Dedifferentiated amniotic fluid mesenchymal stem cell (primary cell): ENCODE data around the gene RASAL2.
"Not testable (repeated sequence)": the region's sequence is repeated elsewhere in the genome, so short reads cannot be mapped to it uniquely, and the experiment has no call there.

Experiments
- DNase-seq: peaks from one replicate; pipeline ENCODE4 v3.0.0-alpha.2; 2016; ENCODE audit errors: extremely low spot score

Gene RASAL2

DNA sequence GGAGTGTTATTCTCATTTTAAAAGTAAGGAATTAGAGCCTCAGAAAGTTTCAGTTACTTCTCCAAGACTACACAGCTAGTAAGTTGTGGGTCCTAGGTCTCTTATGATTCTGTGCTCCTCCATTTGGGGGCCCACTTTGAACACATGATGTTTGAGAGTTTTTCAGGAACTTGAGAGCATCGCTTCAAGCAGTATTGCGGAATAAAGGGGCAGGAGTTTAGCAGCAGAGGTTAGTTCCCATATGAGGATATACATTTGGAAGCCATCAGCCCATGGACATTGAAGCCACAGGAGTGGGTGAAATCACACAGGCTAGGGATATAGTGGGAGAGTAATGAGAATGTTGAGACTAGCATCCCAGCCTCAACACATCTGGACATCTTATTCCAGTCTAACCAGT, 143.2 kb downstream of the RASAL2 start:
- no peak for DNase-seq

DNA sequence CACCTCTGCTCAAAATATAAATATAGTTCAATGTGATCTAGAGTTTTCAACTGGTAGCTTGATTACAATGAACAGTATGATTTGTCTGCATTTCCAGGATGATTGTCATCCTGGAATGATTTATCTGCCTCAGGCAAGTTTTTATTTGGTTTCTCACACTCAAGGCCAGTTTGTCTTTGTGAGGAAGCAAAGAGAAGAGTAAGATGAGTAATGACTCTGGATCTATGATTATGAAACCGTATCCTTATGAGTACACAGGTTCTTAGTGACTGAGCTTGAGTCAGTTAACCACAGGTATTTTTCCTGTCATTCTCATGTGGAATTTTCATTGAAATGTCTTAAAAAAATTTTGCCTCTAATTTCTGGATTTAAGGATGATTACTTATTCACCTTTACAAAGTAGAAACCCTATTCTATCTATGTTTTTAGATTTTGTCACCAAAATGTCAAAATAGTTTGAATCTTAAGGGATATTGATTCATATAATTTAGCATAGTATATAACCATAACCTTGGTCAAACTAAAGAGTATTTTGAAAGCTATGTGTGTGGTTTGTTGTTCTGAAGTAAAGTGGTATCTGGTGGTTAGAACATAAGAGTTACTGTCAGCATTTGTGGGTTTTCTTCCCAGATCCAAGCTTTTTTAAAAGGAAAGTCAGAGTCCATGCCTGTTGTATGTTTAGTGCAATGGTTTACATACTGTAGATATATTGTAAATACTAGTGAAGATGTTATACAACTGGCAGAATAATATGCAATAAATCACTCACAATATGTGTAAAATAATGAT, 145.0 kb downstream of the RASAL2 start:
- peak; percentile 98 for DNase-seq

DNA sequence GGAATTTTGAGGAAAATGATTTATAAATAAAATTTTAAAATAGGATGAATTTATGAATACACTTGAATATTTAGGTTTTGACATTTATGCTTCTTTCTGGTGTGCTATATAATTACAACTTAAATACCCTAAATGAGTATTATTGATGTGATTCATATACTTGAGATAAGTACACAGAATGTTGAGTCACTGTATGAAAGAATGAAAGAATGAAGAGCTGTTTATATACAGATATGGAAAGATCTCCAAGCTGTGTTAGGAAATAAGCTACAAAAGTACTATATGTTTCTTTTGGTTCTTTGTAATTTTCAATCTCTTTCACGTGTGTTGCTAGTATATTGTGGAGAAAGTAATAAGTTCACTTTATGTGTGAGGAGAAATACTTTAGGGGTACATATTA, 147.2 kb downstream of the RASAL2 start:
- DNase-seq = peak; percentile 59

DNA sequence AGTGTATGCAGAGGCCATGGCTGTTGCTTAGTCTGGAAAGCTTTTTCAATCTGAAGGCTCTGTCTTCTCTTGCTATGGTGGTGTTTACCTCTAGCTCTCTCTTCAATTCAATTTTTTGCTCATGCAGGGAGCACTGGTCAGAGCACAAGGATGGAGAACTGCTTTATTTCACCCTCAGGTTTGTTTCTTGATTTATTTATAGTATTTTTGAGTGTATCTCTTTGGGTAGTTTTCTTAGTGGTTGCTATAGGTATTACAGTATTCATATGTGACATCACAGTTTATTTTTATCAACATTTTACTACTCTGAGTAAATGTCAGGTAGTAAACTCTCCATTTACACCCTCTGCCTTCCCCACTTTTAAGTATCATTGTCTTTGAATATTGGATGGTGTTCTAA, 147.9 kb downstream of the RASAL2 start:
- no peak for DNase-seq

DNA sequence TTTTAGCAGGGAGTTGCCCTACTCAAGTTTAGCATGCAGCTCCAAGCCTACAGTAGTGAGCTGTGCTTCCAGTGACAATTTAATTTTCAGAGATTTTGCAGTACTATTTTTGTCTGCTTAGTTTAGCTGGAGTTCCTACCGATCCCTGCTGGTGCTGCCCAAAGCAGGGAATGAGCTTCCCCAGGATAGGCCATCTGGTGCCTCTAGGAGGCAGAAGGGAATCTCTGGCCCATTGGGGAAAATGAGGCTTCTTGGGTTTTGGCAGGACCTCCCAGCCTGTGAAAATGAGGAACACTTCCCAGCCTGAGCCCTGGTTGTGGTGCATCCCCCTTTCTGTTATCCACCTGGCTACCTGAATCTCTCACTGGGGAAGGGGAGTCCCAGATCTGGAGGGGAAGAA, 149.2 kb downstream of the RASAL2 start:
- DNase-seq = no peak

DNA sequence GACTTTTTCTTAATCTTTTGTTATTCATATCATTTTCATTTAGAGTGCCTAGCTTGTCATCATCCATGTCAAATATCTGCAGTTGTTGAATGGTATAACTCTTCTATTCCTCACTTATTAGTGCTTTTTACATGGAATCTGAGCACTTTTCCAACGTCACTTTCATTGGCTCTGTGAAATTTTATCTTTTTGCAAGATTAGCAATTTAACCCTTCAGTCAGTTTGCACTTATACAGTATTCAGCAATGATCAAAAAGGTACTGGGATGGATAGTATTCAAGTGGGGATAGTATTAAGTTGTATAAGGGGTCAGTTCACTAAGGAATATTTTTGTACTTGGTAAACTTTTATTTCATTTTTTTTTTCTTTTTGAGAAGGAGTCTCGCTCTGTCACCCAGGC, 150.0 kb downstream of the RASAL2 start:
- DNase-seq = no peak

DNA sequence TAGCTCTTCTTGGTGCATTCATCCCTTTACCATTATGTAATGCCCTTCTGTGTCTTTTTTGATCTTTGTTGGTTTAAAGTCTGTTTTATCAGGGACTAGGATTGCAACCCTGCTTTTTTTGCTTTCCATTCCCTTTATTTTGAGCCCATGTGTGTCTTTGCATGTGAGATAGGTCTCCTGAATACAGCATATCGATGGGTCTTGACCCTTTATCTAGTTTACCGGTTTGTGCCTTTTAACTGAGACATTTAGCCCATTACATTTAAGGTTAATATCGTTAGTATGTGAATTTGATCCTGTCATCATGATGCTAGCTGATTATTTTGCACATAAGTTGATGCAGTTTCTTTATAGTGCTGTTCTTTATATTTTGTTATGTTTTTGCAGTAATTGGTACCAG, 154.4 kb downstream of the RASAL2 start:
- not testable (repeated sequence) for DNase-seq

DNA sequence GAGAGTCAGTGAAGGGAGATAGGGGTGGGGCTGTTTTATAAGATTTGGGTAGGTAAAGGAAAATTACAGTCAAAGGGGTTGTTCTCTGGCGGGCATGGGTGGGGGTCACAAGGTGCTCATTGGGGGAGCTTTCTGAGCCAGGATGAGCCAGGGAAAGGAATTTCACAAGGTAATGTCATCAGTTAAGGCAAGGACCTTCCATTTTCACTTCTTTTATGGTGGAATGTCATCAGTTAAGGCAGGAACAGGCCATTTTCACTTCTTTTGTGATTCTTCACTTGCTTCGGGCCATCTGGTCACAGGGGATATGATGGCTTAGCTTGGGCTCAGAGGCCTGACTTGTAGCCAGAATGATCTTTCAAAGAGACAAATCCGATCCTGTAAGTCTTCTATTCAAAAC, 159.7 kb downstream of the RASAL2 start:
- DNase-seq = not testable (repeated sequence)

DNA sequence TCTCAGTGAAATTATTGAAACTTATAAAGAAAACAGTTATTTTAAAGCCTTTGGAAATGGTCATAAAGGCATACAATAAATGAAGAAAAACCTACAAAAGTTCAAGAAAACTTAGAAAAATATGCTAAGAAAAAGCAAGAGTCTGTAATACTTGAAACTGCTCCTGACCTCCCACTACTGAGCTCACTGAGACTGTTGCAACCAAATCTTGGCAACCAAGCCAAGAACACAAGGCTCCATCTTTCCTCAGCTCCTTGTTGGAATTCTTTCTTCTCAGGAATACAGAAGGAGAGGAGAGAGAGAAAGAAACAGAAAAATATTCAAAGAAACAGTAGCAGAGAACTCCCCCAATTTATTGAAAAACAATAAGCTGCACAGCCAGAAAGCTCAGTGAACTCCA, 160.5 kb downstream of the RASAL2 start:
- no peak for DNase-seq

DNA sequence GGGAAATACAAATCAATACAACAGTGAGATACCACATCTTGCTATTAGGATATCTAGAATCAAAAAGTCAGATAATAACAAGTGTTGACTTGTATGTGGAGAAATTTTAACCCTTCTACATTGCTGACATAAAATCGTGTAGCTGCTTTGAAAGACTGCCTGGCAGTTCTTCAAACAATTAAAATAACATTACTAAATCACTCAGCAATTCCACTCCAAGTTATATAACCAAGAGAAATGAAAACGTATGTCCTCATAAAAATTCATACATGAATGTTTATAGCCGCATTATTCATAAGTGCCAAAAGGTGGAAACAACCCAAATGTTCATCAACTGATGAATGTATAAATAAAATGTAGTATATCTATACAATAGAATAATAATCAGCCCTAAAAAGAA, 164.6 kb downstream of the RASAL2 start:
- no peak for DNase-seq

DNA sequence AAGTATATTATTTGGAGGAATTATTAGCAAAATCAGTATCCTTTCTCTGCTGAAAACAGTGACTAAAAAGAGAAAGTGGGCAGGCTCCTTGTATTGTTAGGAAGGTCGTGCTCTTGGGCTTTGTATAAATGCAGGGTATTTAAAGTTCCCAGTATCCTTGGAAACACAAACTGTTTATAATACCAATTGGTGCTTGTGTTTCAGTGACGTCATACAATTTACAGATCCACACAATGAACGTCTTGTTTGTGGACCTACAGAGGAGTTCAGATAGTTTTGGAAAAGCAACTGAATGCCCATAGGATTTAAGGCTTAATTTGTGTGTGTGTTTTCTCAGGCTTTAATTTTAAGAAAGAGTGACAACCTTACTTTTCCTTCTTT, 168.2 kb downstream of the RASAL2 start:
- peak; percentile 60 for DNase-seq

DNA sequence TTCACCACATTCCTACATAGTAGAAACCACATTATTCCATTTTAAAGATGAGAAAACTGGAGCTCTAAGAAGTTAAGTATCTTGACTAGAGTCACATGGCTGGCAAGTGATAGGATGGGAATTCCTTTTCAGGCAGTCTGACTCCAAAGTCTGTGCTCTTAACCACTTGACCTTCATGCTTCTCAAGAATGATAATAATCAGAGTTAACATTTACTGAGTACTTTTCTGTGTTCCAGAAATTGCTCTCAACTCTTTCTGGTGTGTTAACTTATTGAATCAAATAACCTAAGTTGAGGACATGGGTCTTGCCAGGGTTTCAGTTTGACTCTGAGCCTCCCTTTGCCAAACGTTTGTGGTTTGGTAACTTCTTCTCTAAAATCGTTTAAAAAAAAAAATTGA, 169.4 kb downstream of the RASAL2 start:
- no peak for DNase-seq

DNA sequence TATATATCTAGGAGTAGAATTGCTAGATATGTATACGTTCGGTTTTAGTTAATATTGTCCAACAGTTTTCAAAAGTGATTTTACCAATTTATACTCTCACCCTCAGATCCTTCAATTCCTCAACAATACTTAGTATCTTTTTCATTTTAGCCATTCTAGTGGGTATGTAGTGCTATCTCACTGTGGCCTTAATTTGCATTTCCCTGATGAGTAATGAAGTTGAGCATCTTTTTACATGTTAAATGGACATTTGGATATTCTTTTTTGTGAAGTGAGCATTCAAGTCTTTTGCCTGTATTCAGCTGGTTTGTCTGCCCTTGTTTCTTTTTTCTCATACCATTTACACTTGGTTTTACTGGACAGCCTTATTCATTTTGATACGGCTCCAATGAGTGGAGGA, 172.2 kb downstream of the RASAL2 start:
- DNase-seq = no peak

DNA sequence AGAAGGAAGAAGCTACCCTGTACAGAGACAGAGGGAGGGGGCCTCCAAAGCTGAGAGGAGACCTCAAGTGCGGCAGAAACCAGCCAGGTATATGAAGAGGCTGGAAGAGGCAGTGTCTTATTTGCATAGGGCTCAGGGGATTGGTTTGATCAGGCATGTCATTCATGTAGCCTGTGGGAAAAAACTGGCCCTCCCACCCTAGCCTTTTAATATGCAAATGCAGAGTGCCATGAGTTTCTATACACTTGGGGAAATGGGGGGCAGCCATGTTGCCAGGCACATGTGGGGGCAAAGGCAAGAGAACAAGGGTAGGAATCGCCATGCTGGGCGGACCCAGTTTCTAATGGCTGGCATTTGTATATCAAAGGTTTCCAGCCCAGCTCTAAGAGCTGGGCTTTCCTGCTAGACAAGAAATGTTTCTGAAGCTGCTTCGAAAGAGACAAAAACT, 172.7 kb downstream of the RASAL2 start:
- DNase-seq = no peak

DNA sequence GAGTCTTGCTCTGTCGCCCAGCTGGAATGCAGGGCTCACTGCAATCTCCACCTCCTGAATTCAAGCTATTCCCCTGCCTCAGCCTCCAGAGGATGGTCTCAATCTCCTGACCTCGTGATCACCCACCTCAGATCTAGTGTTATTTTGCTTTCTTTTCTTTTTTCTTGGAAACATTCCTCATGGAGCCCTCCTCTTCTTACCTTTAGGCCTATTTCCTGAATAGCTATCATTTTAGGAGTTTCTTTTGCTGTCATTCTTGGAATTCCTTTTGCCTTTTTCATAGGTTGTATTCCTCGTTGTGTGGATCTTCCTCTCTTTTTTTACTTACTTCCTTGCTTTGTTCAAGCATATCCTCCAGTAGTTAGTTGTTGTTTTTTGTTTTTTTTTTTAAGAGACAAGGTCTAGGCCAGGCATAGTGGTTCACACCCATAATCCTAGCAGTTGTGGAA, 173.8 kb downstream of the RASAL2 start:
- no peak for DNase-seq

DNA sequence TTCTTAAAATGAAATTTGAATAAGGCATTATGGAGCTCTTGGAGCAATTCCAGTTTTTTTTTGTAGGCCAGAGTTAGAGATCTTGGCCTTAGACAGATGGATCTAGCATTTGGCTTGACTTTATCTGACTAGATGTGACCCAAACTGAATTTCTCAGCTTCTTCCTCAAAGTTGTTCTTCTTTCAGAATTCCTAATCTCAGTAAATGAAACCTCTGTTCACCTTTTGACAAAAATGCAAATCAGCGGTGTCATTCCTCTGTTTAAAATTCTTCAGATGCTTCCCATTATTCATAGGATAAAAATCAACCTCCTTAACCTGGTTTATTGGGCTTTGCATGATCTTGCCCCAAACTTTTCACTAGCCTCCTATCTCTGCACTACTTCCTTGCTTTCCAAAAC, 177.6 kb downstream of the RASAL2 start:
- DNase-seq = no peak

DNA sequence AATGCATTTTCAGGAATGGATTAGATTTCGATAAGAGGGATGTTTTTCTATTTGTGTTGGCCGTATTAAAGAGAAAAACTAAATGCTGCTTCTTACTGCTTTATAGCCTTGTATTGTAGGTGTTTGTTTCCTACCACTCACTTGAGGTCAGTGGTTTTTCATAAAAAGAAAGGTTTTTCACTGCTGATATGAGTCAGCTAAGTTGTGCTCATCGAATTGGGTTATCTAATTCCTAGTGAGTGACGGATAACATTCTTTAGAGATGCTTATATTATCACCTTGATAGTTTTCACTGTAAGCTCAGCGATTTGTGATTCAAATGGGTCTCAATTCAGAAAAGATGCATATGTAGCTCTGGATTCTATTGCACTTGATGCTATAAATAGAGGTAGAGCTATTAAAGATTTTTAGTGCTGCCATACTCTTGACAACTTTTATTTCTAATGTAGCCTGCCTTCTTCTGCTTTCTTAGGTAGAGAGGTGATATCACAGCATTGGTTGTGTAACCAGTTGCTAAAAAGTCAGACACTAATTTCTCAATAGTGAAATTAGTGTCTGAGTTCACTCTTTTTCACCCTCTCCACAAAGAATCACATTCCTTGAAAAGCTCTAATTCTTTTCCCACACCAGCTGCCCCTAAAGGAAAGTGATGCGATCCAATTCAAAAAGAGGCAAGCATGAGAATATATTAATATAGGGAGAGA, 180.0 kb downstream of the RASAL2 start:
- no peak for DNase-seq

DNA sequence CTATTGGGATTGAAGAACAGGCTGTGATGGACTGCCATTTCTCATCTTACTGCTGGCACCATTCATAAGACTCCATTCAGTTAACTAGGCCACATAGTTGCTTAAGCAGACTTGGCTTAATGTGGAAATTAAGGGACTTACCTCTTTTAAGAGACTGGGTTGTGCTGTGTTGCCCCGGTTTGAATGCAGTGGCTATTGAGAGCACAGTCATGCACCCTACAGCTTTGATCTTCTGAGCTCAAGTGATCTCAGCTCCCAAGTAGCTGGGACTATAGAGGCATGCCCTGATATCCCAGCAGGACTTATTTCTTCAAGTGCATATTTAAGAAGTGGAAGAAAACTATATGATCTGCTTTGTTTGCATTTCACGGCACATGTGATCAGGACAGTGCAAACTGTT, 181.1 kb downstream of the RASAL2 start:
- DNase-seq = no peak

DNA sequence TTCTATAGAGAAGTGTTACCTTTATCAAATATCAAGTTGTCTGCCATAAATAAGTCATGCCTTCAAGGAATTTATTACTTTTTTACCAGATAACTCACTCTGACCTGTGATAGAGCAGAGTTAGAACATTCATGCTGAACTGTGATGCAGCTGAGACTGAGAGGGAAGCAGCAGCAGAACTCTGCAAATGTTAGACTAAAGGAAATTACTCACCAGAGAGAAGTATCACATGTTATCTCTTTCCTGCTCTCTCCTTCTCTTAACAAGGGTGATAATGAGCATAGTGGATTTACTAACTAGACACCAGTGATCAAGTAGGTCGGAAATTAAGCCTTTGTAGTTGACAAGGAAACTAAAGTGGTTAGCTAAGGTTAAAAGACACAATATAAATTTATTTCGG, 181.6 kb downstream of the RASAL2 start:
- DNase-seq = no peak

DNA sequence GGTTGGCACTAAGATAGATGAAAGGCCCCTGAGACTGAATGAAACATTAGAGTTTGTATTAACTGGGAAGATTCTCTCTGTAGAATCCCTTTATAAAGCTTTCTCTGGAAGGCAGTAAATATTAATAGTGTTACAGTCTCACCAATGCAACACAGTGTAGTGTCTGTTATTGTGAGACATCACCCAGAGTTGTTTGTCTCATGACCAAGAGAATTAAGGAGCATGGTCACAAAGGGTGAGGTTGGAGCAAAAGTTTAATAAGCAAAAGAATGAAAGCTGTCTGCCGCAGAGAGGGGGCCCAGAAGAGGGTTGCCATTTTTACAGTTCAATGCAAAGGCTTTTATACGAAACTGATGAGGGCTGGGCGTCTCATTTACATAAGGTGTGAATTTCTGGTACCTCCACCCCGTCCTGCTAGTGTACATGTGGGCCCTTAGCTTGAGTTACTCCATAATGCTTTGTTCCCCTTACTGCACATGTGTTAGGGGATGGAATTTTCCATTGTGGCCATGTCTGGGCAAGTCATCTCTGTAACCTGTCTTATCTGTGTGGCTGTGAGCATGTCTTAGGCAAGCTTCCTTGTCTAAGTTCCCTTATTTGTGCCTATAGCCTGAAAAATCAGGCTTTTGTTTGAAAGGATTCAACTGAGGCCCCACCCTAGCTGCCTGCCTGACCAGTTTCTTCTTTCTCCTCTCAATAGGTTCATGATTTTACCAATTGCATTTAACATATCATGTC, 184.1 kb downstream of the RASAL2 start:
- no peak for DNase-seq

DNA sequence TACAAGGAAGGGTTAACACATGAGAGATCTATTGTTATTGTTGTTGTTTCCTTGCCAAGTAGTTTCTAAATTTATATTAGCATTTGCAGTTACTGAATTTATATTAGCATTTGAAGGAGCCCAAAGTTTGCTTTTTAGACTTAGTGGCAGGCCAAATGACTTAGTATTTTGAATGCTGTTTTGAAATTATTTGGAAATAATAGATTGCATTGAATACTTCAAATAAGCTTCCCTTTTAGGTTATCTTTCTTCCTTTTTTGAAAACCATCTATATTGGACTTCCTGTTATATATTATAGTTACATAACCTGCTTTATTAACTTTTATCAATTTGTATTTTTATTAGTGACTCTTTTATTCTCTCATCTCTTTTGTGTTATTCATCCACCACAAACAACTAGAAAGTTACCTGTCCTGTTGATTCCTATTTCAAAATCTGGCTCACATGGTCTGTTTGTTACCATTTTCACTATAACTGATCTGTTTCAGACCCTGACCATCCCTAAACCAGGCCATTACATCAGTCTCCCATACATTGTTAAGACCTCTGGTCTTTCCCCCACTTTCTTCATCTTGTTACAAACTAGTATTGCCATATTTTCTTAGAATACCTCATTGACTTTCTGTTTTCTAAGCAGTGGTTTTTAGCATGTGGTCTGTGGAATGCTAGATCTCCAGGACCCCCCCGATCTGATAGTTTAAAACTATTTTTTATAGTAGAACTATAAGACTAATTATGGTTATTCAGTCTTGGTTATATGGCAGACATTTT, 185.2 kb downstream of the RASAL2 start:
- DNase-seq = no peak

DNA sequence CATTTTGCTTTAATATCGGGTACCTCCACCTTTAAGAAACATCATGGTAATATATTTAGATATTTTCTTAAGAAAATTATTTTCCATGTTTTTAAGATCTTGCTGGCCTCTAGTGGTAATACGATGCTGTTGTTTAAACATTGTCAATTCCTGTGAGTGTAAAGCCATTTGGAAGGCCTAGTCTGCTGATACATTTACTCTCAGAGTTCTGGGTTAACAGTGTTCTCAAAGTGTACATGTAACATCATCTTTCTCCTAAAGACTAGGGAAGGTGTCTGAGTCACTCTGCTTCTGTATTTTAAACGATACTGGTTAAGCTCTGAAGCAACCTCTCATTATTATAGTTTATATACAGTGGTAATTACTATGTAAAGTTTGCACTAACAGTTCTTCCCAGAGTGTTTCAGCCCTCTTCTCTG, 189.1 kb downstream of the RASAL2 start:
- DNase-seq = peak; percentile 62
